ENCODE measurements around the gene DYRK2.

DYRK2 gene

GRCh38 chr12:67637718-67638117, 10.8 kb upstream of the DYRK2 start:
- TF ChIP-seq EZH2phosphoT487 (conservative IDR thresholded peaks at IDR 0.05; ENCODE audit: low read length) = no peak
- TF ChIP-seq, protein P1, sequence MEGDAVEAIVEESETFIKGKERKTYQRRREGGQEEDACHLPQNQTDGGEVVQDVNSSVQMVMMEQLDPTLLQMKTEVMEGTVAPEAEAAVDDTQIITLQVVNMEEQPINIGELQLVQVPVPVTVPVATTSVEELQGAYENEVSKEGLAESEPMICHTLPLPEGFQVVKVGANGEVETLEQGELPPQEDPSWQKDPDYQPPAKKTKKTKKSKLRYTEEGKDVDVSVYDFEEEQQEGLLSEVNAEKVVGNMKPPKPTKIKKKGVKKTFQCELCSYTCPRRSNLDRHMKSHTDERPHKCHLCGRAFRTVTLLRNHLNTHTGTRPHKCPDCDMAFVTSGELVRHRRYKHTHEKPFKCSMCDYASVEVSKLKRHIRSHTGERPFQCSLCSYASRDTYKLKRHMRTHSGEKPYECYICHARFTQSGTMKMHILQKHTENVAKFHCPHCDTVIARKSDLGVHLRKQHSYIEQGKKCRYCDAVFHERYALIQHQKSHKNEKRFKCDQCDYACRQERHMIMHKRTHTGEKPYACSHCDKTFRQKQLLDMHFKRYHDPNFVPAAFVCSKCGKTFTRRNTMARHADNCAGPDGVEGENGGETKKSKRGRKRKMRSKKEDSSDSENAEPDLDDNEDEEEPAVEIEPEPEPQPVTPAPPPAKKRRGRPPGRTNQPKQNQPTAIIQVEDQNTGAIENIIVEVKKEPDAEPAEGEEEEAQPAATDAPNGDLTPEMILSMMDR (IDR thresholded peaks at IDR 0.05; ENCODE audit: insufficient read depth, low read length, poor library complexity, severe bottlenecking) = no peak
- H3K27ac ChIP-seq (ENCODE audit: low read depth, low read length) = no peak overlapping the region

DNA sequence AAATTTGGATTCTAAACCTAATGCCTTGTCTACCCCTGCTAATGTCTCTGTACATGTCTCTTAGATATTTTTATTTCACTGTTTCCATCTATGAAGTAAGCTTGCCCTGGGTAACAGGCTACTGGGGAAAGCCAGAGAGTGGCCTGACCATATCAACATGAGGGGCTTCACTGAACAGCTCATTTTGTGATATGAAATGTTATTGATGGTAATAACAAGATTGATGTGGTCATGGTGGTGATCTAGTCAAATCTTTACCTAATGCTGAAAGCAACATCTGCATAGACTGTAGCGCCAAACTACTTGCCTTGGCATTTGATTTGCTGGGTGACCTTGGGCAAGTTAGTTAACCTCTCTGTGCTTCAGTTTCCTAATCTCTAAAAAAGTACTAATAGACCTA, 9.9 kb upstream of the DYRK2 start:
- H3K4me2 ChIP-seq (ENCODE audit: low read depth, low read length, poor library complexity, severe bottlenecking) = no peak overlapping the region
- H3F3A ChIP-seq (ENCODE audit: insufficient read depth) = no peaks in the 10 kb centered on the region
- no peaks in the 10 kb centered on the region for H3K9me3 ChIP-seq (ENCODE audit: insufficient read depth, low read length)
- no peaks in the 10 kb centered on the region for H3K36me3 ChIP-seq (ENCODE audit: low read length)
- H3K79me2 ChIP-seq (ENCODE audit: insufficient read depth, low read length) = no peaks in the 10 kb centered on the region
- no peak overlapping the region for H3K9ac ChIP-seq (ENCODE audit: low read length)
- no peaks in the 10 kb centered on the region for H4K20me1 ChIP-seq (ENCODE audit: low read depth, low read length)
- no peaks in the 10 kb centered on the region for H3K27me3 ChIP-seq (ENCODE audit: low read length)
- H3K27ac ChIP-seq (ENCODE audit: low read depth, low read length) = no peak overlapping the region
- H3K4me3 ChIP-seq (ENCODE audit: insufficient read depth, low read length, poor library complexity, severe bottlenecking) = no peak overlapping the region
- no peaks in the 10 kb centered on the region for H3K9me2 ChIP-seq (replicated peaks; ENCODE audit: insufficient read depth, low read length)
- H2AFZ ChIP-seq (ENCODE audit: low read depth, low read length, severe bottlenecking) = no peak overlapping the region
- TF ChIP-seq, protein P1 (IDR thresholded peaks at IDR 0.05; ENCODE audit: insufficient read depth, low read length, poor library complexity, severe bottlenecking) = no peak
- no peak for TF ChIP-seq EZH2phosphoT487 (conservative IDR thresholded peaks at IDR 0.05; ENCODE audit: low read length)

More at GRCh38 chr12:67637718-67638117, 10.8 kb upstream of the DYRK2 start:
- Histone ChIP-seq H4K20me1 (ENCODE audit: low read depth, low read length) (no peaks in the 10 kb centered on the region), H3K4me2 (ENCODE audit: low read depth, low read length, poor library complexity, severe bottlenecking) (no peak overlapping the region), H3K9ac (ENCODE audit: low read length) (no peak overlapping the region), H3K4me3 (ENCODE audit: insufficient read depth, low read length, poor library complexity, severe bottlenecking) (no peak overlapping the region), H3K9me3 (ENCODE audit: insufficient read depth, low read length) (no peaks in the 10 kb centered on the region), H2AFZ (ENCODE audit: low read depth, low read length, severe bottlenecking) (no peak overlapping the region), H3K36me3 (ENCODE audit: low read length) (no peaks in the 10 kb centered on the region), H3F3A (ENCODE audit: insufficient read depth) (no peaks in the 10 kb centered on the region), H3K79me2 (ENCODE audit: insufficient read depth, low read length) (no peaks in the 10 kb centered on the region), H3K9me2 (replicated peaks; ENCODE audit: insufficient read depth, low read length) (no peaks in the 10 kb centered on the region), H3K27me3 (ENCODE audit: low read length) (no peaks in the 10 kb centered on the region)

DNA sequence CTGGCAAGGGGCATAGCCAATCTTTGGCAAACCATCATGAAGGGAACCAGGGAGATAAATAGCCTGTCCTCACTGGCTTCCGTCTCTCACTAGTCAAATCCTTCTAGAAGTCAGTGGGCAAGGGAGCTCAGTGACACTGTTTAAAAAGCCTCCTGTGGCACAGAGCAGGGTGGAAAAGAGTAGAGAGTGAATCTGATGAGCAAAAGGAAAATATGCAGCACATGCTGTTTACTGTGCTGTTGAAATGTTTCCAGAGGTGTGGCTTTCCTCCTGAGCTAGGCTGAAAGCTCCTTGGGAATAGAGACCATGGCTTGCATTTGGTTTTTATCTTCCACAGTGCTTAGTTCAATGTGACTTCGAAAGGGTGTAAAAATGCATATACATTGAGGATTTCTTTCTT, 7.7 kb upstream of the DYRK2 start:
- no peaks in the 10 kb centered on the region for H3K27me3 ChIP-seq (ENCODE audit: low read length)
- no peaks in the 10 kb centered on the region for H3K9me3 ChIP-seq (ENCODE audit: insufficient read depth, low read length)
- H3F3A ChIP-seq (ENCODE audit: insufficient read depth) = no peaks in the 10 kb centered on the region
- no peak overlapping the region for H3K9ac ChIP-seq (ENCODE audit: low read length)
- TF ChIP-seq, protein P1 (IDR thresholded peaks at IDR 0.05; ENCODE audit: insufficient read depth, low read length, poor library complexity, severe bottlenecking) = no peak
- no peak for TF ChIP-seq EZH2phosphoT487 (conservative IDR thresholded peaks at IDR 0.05; ENCODE audit: low read length)
- no peaks in the 10 kb centered on the region for H3K9me2 ChIP-seq (replicated peaks; ENCODE audit: insufficient read depth, low read length)
- no peak overlapping the region for H2AFZ ChIP-seq (ENCODE audit: low read depth, low read length, severe bottlenecking)
- no peak overlapping the region for H3K4me2 ChIP-seq (ENCODE audit: low read depth, low read length, poor library complexity, severe bottlenecking)
- H3K79me2 ChIP-seq (ENCODE audit: insufficient read depth, low read length) = no peaks in the 10 kb centered on the region
- no peaks in the 10 kb centered on the region for H4K20me1 ChIP-seq (ENCODE audit: low read depth, low read length)
- no peak overlapping the region for H3K27ac ChIP-seq (ENCODE audit: low read depth, low read length)
- no peaks in the 10 kb centered on the region for H3K36me3 ChIP-seq (ENCODE audit: low read length)
- H3K4me3 ChIP-seq (ENCODE audit: insufficient read depth, low read length, poor library complexity, severe bottlenecking) = no peak overlapping the region

Data from SU-DHL-6 (cell line).